Stimulated activated CD4-positive, alpha-beta T cell treated with anti-CD3 and anti-CD28 coated beads, TNF-alpha, amount 100 ng/mL, for 48 hours (primary cell): ENCODE data around the gene S100PBP.

Experiments
- DNase-seq, 3 donors: peaks; one replicate each; pipeline ENCODE4 v3.0.0-alpha.2; 2020; ENCODE audit warnings: low read depth in 3 of 3

Gene S100PBP

DNA sequence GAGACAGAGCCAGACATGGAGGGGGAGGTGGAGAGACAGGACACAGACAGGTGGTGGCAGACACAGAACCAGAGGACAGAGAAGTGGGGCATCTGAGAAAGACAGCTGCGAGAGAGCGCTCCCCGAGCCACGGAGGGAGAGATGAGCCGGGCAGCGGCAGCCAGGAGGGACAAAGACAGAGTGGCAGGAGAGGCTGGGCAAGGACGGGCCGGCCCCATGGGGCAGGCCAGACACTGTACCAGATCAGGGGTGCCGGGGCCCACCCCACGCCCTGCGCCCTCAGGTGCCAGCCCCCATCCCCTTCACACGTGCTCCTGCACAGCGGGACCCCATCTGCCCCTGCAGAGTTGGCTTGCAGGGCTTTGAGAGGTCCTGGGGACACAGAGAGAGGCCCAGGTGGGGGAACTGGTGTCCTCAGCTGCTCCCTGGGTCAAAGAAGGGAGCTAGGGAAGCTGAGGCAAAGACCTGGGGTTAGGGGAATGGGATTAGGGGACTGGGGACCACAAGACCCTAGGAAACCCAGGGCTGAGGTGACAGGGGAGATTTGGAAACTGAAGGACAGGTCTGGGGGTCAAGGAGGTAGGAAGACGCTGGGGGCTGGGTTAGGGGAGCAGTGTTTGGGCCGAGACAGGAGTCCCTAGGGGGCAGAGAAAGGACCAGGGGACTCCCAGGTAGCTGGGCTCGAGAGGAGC, 52.6 kb downstream of the S100PBP start:
- DNase-seq, result no peak

DNA sequence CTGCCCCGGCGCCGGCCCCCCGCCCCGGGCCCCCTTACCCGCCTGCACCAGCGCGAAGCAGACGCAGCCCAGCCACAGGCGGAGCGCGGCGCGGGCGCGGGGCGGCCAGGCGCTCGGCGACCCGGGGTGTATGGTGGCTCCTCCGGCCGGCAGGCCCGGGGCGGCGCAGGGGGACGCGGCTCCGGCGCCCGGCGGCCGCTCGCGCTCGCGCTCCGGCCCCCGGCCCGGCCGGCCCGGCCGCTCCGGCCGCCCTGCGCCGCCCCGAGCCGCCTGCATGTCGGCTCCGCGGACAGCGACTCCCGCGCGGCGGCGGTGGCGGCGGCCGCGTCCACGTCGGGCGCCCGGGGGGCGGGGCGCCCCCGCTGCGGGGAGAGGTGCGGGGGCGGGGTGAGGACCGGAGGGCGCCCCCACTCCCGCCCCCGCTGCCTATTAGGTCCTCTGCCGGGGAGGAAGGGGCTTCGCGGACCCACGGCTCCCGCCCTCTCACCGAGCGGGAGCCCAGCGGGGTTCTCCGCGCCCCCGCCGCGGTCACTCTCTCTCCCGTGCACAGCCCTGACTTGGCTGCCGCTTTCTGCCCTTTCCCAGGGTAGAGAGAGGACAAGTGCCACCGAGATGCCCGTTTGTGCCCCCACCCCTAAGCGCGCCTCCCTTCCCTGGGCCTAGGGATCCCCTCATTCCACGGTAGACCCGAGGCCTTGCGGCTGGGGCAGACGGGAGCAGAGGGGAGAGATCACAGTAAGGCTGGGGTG, 53.3 kb downstream of the S100PBP start, which contains the start of gene FNDC5:
FNDC5 (minus strand) TSS at position 298 of the 749 bp plus-strand sequence.
- no peak for DNase-seq

DNA sequence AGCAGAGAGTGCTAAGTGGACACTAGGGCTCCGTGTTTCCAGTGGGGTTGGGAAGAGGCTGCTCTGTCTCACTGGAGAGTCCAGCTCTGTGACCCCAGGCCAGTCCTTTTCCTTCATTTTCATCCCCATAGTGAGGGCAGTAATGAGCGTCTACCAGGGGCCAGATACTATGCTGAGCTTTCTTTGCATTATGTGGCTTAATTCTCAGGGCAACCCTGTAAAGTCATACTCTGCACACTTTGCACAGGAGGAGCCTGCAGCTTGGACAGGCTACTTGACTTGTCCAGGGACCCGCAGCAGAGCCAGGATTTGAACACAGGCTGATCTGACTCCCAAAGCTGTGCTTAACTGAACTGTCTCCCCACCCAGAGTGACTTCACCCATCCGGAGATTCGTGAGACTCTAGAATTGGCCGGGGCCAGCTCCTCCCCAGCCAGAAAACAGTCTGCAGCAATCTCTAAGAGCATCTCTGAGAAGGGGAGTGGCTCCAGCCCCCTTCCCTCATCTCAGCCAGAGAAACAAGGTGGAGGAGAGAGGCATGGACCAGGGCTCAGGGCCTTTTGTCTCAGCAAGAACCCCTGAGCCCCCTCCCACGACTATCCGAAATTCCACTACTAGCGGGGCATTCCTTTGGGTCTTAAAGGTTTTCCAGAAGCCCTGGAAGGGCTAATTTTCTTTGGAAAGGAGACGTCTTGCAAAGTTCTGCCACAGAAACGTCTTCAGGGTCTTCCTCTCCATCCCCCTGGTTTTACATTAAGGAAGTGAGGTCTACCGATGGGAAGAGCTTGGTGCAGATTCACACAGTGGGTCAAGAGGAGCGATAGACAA, 54.1 kb downstream of the S100PBP start:
- DNase-seq, result no peak

DNA sequence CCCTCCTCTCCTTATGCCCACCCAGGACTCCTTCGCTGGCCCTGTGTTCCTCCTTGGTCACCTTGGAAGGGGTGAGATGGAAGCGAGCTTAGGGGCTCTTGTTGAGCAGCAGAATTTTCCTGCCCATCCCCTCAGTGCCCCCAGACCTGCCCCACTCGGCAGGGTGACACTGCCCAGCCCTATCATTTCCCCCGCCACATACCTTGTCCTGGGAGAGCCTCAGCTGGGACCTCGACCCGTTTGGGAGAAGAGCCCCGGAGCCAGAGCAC, 54.7 kb downstream of the S100PBP start:
- no peak for DNase-seq

DNA sequence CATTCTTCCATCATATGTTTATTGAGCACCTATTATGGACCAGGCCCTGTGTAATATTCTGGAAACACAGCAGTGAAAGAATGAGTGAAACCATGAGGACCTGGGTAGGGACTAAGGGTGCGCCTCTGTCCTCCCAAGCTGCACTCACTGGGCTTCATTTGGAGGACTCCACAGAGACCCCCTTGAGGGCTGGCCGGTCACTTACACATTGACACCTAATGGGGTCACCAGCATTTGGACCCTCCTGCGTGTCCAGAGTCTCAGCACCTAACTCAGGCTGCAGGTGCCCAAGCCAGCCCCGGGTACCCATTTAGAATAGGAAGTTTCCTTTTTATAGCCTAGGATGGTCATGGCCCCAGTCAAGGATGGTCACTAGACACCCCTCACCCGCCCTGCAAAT, 56.0 kb downstream of the S100PBP start:
- no peak for DNase-seq

DNA sequence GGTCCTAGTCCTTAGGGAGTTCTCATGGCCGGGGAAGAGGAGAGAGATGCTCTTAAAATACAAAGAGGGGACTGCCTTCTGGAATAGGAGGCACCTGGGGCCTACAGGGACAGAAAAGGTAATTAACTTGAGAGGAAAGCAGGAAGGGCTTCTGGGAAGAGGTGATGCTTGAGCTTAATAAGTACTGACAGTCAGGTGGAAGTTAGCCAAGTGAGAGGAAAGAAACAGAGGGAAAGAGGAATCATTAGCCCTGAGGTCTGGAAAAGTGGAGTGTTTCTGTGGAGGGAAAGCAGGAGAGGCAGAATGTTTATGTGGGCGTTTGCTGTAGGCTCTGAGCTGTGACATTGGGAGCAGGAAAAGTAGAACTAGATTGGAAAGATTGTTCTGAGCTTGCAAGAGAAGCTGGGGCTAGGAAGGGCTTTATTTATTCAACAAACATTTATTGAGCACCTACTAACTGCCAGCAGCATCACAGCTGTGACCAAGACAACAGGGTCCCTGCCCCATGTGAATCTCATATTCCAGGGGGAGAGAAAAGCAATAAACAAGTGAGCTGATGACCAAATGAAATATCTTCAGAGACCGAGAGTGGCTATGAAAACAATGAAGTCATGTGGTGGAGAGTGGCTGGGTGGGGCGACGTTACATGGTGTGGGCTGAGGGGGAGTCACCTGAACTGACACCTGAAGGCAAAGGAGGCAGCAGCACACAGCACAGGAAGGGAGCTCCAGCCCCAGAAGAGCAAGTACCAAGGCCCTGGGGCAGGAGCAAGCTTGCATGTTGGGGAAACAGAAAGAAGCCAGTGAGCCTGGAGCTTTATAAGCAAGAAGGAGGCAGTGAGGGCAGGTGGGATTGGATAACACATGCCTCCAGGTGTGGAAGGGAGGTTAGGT, 57.7 kb downstream of the S100PBP start:
- no peak for DNase-seq

DNA sequence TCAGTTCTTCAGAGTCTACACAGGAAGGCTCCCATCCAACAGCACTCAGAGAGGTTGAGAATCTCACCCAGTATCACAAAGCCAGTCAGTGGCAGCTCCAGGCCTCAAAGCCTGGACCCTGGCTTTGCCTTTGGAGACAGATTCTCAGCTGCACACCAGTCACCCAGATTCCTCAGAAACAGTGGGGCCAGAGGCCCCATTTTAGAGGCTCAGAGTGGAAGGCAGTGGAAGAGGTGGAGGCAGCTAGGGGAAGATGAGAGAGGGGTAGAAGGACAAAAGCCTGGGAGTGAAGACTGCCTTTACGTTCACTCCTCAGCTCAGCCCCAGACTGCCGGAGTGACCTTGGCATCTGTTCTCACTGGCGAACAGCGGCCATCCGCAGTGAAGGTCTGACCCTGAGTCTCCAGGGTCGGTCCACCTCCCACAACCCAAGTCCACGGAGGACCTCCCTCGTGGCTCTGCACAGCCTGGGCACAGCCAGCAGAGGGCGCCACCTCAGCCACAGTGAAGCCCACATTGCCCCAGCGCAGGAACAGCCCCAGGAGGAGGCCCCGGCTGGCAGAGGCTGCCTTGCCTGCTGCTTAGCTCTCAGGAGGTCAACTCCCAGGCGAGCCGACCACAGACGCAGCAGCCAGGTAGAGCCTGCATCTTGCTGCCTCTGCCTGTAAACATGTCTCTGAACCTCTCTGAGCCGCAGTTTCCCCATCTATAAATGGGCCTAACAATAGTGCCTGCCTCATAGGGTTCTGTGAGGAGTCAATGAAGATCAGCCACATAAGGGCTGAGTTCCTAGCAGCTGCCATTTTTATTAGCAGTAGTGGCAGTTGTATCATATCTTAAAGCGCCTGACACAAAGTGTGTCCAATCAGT, 59.1 kb downstream of the S100PBP start:
- peak; percentile 27 to 61 (median 31) for DNase-seq

DNA sequence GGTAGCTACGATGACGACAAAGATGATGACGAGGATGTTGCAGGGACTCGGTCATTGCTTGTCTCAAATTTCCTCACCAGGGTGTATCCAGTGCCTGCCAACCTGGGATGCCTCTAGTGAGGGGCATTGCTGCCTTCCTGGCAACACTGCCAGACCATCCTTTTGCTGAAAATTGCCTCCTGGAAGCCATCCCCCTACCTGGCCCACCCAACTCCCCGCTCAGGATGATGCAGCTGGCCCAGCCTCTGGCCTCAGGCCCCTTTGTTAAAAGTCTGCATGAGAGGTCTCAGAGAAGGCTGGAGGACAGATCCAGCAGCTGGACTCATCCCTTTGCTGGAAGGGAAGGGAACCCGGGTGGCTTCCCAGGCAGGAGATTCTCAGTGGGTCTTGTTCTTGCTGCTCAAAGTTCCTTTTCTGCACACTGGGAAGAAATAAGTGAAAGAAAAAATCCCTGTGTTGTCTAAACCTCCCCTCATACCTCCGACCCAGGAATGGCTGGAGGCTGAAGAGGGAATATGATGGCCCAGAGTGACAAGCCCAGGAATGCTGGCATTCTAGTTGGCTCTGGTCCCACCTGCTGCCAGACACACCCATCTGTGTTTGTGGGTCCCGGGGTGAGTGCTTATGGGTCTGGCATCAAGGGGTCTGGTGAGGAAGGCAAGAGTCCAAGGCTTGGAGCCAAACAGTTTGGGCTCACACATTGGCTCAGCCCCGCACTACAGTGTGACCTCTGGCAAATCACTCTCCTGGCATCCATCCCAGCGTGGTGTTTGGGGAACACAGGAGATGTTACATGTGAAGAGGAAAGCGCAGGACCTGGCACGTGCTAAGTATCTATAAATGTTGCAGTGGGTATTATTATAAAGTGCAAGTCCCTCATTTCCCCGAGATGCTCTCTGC, 60.0 kb downstream of the S100PBP start:
- no peak for DNase-seq

DNA sequence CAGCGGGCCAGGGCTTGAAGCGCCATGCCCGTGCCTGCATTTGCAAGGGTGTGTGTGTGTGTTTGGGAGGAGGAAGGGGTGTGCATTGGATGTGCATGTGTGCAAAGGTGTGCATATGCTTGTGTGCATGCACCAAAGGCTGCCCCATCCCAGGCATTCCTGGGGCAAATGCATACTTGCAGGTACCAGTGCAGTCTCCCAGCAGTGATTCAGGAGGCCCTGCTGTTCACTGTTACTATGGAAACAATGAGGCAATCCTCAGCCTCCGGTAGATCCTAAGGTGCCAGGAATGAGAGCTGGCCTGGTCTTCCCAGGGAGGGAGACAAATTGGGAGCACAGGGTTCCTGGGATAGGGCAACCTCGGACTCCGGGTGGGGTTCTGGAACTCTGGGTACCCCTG, 60.7 kb downstream of the S100PBP start:
- no peak for DNase-seq

DNA sequence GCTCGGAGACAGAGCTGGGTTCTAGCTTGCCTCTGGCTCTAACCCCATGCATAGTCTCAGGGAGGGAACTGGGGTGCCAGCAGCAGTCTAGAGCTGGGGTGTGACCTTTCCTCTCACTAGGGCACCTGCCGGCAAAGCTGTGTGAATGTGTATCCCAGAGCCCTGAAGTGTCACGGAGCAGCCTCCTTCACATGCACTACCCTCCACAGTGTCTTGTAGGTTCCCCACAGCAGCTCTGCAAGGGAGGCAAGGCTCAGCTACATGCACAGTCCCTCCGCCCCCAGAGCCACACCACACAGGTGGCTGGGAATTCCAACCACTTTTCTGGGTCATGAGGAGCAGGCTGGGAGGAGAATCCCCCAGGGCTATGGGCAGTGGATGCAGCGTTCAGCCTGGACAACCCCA, 61.2 kb downstream of the S100PBP start:
- DNase-seq, result no peak

DNA sequence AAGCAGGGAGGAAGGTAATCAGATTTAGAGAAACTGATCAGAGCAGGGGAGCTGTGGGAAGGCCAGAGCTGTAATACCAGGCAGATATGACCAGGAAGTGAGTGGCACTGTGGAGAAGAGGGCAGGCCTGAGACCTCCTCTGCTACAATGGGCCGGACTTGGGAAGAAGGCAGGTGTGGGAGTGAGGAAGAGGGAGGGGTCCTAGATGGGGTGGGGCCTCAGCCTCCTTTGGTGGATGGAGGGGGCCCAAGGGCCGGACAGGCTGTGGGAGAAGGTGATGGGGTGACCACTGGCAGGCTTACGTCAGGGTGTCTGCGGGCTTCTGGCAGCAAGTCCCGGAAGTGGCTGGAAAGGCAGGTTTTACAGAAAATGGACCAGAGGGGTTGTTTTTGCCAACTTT, 63.8 kb downstream of the S100PBP start:
- DNase-seq, result no peak

DNA sequence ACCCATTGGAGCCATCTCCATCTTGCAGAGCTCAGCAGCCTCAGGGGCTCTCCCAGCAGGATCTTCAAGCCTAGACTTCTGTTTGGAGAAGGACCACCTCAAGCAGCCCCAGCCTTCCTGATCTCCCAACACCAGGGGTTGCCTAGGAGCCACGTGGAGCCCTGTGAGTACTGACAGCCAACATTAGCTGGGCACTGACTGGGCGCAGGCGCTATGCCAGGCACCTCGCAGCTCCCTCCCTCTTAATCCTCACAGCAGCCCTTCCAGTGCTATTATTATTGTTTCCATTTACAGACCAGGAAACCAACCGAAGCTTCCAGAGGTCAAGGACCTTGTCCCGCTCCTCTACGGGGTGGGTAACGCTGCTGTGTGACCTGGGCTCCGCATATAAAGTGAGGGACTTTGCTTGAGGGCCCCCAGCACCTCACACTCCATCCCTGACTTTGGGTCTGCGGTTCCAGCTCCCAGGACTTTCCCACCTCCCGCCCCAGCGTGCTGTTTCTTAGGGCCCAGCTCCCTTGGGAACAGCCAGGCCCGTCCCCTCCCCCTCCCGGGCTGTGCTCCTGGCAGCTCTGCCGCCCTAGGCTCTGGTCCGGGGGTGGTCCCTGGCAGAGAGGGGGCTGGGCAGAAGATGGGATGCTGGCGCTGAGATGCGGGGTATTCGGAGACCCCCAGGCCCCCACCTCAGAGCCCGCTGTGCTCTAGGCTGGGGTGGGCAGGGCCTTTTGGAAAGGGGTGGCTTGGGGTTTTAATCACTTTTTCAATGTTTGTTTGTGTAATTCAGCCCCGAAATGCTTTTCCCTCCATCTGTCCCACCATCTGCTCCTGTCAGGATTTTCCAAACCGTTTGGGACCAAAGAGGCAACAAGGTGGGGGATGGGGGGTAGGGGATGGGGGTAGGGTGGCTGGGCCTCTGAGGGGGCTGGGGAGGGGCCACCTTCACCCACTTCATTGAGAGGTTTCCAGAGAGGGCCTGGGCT, 64.7 kb downstream of the S100PBP start:
- DNase-seq, result no peak

DNA sequence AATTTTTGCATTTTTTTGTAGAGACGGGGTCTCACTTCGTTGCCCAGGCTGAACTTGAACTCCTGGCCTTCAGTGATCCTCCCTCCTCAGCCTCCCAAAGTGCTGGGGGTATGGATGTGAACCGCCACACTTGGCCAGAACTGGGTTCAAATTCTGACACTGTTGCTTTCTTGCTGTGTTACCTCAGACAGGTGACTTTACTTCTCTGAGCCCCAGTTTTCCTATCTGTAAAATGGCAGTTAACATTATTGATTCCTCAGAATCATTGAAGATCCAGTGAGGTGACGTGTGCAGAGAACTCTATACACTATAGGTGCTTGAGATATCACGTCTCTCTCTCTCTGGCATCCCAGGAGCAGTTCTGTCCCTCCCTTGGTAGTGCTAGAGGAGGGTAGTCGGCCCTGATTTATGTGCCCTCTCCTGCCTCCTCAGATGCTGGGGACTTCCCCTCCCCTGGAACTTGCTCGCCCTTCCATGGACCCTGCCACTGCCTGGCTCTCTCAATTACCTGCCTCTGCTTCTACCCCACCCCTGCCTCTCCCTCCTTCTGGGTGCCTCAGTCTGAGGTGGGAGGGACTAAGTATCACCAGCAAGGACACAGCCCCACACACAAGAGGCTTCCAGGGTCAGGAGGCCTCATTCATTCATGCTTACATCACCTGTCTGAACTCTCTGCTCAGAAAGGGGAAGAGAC, 66.0 kb downstream of the S100PBP start:
- no peak for DNase-seq

DNA sequence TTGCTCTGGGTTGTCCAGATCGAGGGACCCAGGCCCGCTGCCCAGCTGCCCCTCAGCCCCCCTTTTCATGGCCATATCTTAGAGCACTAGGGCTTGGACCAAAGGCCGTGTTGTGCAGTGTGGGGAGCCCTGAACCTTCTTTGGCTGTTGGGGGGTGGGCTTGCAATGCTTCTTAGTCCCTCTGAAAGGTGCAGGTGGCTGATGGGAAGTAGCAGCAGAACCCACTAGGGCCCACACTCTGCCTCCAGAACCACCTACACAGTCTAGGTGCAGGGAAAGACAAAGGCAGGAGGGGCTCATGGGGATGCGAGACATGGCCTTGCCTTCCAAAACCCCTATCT, 66.5 kb downstream of the S100PBP start:
- no peak for DNase-seq

DNA sequence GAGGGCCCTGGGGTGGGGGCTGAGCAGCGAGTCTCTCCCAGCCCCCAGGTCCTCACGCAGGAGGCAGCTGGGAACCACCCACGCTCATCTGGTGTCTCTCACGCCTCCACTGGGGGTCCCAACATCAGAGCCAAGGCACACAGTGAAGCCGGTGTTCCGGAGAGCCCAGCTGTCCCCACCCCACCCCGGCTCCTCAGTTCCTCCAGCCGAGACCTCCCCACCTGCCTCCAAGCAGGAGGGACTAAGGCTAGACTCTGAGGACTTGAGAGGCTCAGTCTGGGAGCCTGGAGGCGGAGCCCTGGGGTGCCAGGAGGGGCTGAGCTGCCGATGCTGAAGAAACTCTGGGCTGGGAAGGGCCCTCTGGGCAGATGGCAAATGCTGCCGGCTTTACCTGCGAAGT, 67.3 kb downstream of the S100PBP start:
- DNase-seq, result no peak

DNA sequence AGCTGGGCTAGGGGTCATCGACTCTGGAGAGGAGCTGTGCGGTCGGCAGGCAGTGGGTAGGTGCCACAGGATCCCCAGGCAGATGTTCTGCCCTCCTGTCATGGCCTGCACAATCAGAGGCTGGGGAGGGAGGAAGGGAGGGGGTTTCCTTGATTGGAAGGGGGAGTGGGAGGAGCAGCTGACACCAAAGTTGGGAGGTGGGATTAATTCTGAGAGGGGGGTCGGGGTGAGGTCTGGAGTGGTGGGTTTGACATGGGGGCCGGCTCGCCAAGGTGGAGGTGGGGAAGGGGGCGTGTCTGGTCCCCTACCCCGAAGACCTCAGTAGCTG, 68.2 kb downstream of the S100PBP start:
- no peak for DNase-seq

DNA sequence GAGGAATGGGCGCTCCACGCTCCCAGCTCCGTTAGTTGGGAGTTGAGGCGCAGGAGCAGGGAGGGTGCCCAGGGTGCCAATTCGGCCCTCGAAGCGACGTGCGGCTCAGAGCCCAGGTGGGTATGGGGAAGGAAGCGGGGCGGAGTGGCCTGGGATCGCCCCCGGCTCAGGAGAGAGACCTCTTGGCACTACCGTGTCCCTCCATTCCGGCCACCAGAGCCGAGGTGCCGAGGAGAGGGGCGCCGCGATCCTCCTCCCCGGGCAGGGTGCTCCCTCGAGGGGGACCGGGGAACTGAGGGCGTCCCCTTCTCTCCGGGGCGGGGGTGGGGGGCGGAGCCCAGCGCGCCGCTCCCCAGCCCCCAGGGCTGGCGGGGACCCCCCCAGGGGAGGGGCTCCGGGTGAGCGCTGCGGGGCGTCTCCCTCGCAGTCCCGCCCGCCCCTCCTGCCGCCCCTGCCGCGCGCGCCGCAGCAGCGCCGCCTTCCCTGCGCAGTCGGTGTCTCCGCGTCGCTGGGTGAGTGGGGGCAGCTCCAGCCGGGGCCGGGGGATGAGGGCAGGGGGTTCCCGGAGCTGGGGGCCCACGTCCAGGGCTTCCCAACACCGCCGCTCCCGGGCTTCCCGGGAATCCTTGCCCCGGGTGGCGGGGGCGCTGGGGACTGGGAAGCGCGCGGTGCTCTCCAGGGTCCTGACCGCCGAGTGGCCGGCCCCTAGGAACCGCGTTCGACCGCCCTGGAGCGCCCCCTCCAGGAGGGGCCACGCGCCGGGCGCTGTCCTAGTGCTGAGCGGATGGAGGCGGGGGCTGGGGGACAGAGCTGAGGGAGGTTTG, 68.8 kb downstream of the S100PBP start, which contains the start of gene HPCA:
HPCA (plus strand) TSS at position 488 of the 824 bp plus-strand sequence. CDS start 2,408 bp downstream, outside the sequence.
- DNase-seq, result peak; percentile 14 to 46 (median 27)
